HEK293 (cell line): ENCODE results near the gene DNAJC7.

Experiments used
- FEZF1 ChIP-seq: fragments of 450-650 bp; formaldehyde crosslinking; IDR thresholded peaks from 2 replicates; pipeline ENCODE4 v1.5.1; 2016; ENCODE audit warnings: missing biosample characterization, missing genetic modification characterization
- GLIS1 ChIP-seq: fragments of 450-650 bp; formaldehyde crosslinking; IDR thresholded peaks from 2 replicates; pipeline ENCODE4 v1.5.1; 2016; ENCODE audit warnings: missing biosample characterization, missing genetic modification characterization
- OSR2 ChIP-seq: fragments of 450-650 bp; formaldehyde crosslinking; IDR thresholded peaks from 2 replicates; pipeline ENCODE4 v1.5.1; 2016; ENCODE audit warnings: missing biosample characterization, missing genetic modification characterization
- PATZ1 ChIP-seq: fragments of 450-650 bp; formaldehyde crosslinking; IDR thresholded peaks from 2 replicates; pipeline ENCODE4 v1.5.1; 2016; ENCODE audit warnings: missing biosample characterization, missing genetic modification characterization
- PRDM6 ChIP-seq: fragments of 450-650 bp; formaldehyde crosslinking; IDR thresholded peaks from 2 replicates; pipeline ENCODE4 v1.5.1; 2017; ENCODE audit warnings: missing biosample characterization, missing genetic modification characterization
- SP7 ChIP-seq: fragments of 450-650 bp; formaldehyde crosslinking; IDR thresholded peaks from 2 replicates; pipeline ENCODE4 v1.5.1; 2016; ENCODE audit warnings: missing biosample characterization, missing genetic modification characterization
- TRIM28 ChIP-seq: IDR thresholded peaks from 2 replicates; pipeline ENCODE4 v1.6.1; 2011; ENCODE audit warnings: low read length, control low read depth, borderline replicate concordance
- ZBTB48 ChIP-seq: fragments of 450-650 bp; formaldehyde crosslinking; IDR thresholded peaks from 2 replicates; pipeline ENCODE4 v1.5.1; 2016; ENCODE audit warnings: missing biosample characterization, missing genetic modification characterization
- ZEB2 ChIP-seq: fragments of 450-650 bp; formaldehyde crosslinking; IDR thresholded peaks from 2 replicates; pipeline ENCODE4 v1.5.1; 2016; ENCODE audit warnings: missing biosample characterization, missing genetic modification characterization
- ZFP3 ChIP-seq: fragments of 450-650 bp; formaldehyde crosslinking; IDR thresholded peaks from 2 replicates; pipeline ENCODE4 v1.5.1; 2016; ENCODE audit warnings: low read depth, missing biosample characterization, missing genetic modification characterization
- ZFP37 ChIP-seq: fragments of 450-650 bp; formaldehyde crosslinking; IDR thresholded peaks from 2 replicates; pipeline ENCODE4 v1.5.1; 2016; ENCODE audit warnings: missing biosample characterization, missing genetic modification characterization
- ZNF140 ChIP-seq: fragments of 450-650 bp; formaldehyde crosslinking; IDR thresholded peaks from 2 replicates; pipeline ENCODE4 v1.5.1; 2016; ENCODE audit warnings: missing biosample characterization, missing genetic modification characterization
- ZNF157 ChIP-seq: fragments of 450-650 bp; formaldehyde crosslinking; IDR thresholded peaks from 2 replicates; pipeline ENCODE4 v1.5.1; 2016; ENCODE audit warnings: missing biosample characterization, missing genetic modification characterization
- ZNF311 ChIP-seq: fragments of 450-650 bp; formaldehyde crosslinking; IDR thresholded peaks from 2 replicates; pipeline ENCODE4 v1.5.1; 2017; ENCODE audit warnings: missing biosample characterization, missing genetic modification characterization, borderline replicate concordance
- ZNF350 ChIP-seq: fragments of 450-650 bp; formaldehyde crosslinking; IDR thresholded peaks from 2 replicates; pipeline ENCODE4 v1.5.0; 2017; ENCODE audit warnings: missing biosample characterization, mild to moderate bottlenecking, missing genetic modification characterization
- ZNF366 ChIP-seq: fragments of 450-650 bp; formaldehyde crosslinking; conservative IDR thresholded peaks from 2 replicates; pipeline ENCODE4 v1.5.1; 2016; ENCODE audit warnings: missing biosample characterization, missing genetic modification characterization
- ZNF571 ChIP-seq: fragments of 450-650 bp; formaldehyde crosslinking; IDR thresholded peaks from 2 replicates; pipeline ENCODE4 v1.5.0; 2017; ENCODE audit warnings: missing biosample characterization, missing genetic modification characterization
- ZNF585B ChIP-seq: fragments of 450-650 bp; formaldehyde crosslinking; IDR thresholded peaks from 2 replicates; pipeline ENCODE4 v1.5.1; 2016; ENCODE audit warnings: missing biosample characterization, missing genetic modification characterization
- ZNF596 ChIP-seq: fragments of 450-650 bp; IDR thresholded peaks from 2 replicates; pipeline ENCODE4 v1.5.0; 2018; ENCODE audit warnings: missing biosample characterization, mild to moderate bottlenecking, missing genetic modification characterization, moderate library complexity
- ZNF707 ChIP-seq: fragments of 450-650 bp; formaldehyde crosslinking; IDR thresholded peaks from 2 replicates; pipeline ENCODE4 v1.5.1; 2016; ENCODE audit warnings: missing biosample characterization, missing genetic modification characterization
- ZNF791 ChIP-seq: fragments of 450-650 bp; formaldehyde crosslinking; IDR thresholded peaks from 2 replicates; pipeline ENCODE4 v1.5.1; 2016; ENCODE audit warnings: missing biosample characterization, missing genetic modification characterization
- ZNF830 ChIP-seq: fragments of 450-650 bp; IDR thresholded peaks from 2 replicates; pipeline ENCODE4 v1.5.0; 2018; ENCODE audit warnings: missing biosample characterization, missing genetic modification characterization, low read depth, mild to moderate bottlenecking, moderate library complexity
- ZSCAN30 ChIP-seq: fragments of 450-650 bp; IDR thresholded peaks from 2 replicates; pipeline ENCODE4 v1.5.1; 2018; ENCODE audit warnings: missing biosample characterization, mild to moderate bottlenecking, missing genetic modification characterization, moderate library complexity
- TF ChIP-seq, protein P1 (sequence below): fragments of 450-650 bp; formaldehyde crosslinking; IDR thresholded peaks from 2 replicates; pipeline ENCODE4 v1.5.1; 2016; ENCODE audit warnings: missing biosample characterization, missing genetic modification characterization, borderline replicate concordance
- TF ChIP-seq, protein P2 (sequence below): fragments of 450-650 bp; formaldehyde crosslinking; IDR thresholded peaks from 2 replicates; pipeline ENCODE4 v1.5.1; 2016; ENCODE audit warnings: missing biosample characterization, missing genetic modification characterization
- TF ChIP-seq, protein P3 (sequence below): fragments of 450-650 bp; formaldehyde crosslinking; IDR thresholded peaks from 2 replicates; pipeline ENCODE4 v1.5.1; 2016; ENCODE audit warnings: missing biosample characterization, missing genetic modification characterization
- TF ChIP-seq, protein P4 (sequence below): fragments of 450-650 bp; formaldehyde crosslinking; IDR thresholded peaks from 2 replicates; pipeline ENCODE4 v1.5.1; 2016; ENCODE audit warnings: missing biosample characterization, missing genetic modification characterization

Gene DNAJC7

DNA sequence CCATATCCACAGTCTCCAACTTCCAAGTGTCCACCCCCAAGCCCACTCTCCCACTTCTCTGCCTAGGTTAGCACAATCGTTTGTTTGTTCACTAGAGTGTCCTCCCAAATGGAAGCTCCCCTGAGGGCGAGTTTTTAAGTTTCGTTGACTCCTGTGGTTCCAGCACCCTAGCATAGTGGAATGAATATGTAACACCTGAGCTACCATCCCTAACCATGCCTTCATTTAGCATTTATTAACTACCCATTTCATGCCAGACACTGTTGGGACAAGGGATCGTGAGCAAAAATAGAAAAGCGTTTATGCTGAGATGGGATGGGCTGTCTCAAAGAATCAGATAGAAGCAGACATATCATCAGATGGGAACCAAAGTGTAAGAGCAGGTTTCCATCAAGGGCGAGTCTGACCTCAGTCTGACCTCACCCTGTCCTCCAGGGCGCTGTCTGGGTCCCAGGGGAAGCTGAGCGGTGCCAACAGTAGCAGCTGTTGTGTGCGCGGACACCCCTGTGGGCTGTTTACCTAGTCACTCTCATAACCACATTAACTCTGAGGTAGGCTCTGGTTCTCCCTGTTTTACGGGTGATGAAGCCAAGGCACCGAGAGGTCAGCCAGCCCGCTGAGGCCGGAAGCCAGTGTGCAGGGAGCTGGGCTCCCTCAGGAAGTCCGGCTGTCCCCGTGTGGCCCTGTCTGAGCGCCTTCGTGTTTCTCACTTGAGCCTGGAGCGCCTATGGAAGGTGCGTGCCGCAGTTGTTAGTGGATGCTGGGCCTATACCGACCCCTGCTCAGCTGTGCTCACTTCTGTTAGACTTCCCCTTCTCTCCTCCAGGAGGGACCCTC lies 44.5 kb downstream of the DNAJC7 start (continued):
- TF ChIP-seq, protein P1, sequence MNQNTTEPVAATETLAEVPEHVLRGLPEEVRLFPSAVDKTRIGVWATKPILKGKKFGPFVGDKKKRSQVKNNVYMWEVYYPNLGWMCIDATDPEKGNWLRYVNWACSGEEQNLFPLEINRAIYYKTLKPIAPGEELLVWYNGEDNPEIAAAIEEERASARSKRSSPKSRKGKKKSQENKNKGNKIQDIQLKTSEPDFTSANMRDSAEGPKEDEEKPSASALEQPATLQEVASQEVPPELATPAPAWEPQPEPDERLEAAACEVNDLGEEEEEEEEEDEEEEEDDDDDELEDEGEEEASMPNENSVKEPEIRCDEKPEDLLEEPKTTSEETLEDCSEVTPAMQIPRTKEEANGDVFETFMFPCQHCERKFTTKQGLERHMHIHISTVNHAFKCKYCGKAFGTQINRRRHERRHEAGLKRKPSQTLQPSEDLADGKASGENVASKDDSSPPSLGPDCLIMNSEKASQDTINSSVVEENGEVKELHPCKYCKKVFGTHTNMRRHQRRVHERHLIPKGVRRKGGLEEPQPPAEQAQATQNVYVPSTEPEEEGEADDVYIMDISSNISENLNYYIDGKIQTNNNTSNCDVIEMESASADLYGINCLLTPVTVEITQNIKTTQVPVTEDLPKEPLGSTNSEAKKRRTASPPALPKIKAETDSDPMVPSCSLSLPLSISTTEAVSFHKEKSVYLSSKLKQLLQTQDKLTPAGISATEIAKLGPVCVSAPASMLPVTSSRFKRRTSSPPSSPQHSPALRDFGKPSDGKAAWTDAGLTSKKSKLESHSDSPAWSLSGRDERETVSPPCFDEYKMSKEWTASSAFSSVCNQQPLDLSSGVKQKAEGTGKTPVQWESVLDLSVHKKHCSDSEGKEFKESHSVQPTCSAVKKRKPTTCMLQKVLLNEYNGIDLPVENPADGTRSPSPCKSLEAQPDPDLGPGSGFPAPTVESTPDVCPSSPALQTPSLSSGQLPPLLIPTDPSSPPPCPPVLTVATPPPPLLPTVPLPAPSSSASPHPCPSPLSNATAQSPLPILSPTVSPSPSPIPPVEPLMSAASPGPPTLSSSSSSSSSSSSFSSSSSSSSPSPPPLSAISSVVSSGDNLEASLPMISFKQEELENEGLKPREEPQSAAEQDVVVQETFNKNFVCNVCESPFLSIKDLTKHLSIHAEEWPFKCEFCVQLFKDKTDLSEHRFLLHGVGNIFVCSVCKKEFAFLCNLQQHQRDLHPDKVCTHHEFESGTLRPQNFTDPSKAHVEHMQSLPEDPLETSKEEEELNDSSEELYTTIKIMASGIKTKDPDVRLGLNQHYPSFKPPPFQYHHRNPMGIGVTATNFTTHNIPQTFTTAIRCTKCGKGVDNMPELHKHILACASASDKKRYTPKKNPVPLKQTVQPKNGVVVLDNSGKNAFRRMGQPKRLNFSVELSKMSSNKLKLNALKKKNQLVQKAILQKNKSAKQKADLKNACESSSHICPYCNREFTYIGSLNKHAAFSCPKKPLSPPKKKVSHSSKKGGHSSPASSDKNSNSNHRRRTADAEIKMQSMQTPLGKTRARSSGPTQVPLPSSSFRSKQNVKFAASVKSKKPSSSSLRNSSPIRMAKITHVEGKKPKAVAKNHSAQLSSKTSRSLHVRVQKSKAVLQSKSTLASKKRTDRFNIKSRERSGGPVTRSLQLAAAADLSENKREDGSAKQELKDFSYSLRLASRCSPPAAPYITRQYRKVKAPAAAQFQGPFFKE = no peak
- TF ChIP-seq, protein P2, sequence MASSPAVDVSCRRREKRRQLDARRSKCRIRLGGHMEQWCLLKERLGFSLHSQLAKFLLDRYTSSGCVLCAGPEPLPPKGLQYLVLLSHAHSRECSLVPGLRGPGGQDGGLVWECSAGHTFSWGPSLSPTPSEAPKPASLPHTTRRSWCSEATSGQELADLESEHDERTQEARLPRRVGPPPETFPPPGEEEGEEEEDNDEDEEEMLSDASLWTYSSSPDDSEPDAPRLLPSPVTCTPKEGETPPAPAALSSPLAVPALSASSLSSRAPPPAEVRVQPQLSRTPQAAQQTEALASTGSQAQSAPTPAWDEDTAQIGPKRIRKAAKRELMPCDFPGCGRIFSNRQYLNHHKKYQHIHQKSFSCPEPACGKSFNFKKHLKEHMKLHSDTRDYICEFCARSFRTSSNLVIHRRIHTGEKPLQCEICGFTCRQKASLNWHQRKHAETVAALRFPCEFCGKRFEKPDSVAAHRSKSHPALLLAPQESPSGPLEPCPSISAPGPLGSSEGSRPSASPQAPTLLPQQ (tag by site-specific recombination) = no peak
- no peak for TF ChIP-seq ZNF350 (tag by site-specific recombination)
- TF ChIP-seq ZBTB48 (tag by site-specific recombination) = peak; percentile 15; the same call in 1 of the 2 replicates
- TF ChIP-seq TRIM28 = no peak
- no peak for TF ChIP-seq PATZ1
- peak; percentile 66 for TF ChIP-seq OSR2 (tag by site-specific recombination)
- TF ChIP-seq ZNF140 = no peak
- TF ChIP-seq ZNF830 (tag by site-specific recombination) = no peak
- TF ChIP-seq, protein P3, sequence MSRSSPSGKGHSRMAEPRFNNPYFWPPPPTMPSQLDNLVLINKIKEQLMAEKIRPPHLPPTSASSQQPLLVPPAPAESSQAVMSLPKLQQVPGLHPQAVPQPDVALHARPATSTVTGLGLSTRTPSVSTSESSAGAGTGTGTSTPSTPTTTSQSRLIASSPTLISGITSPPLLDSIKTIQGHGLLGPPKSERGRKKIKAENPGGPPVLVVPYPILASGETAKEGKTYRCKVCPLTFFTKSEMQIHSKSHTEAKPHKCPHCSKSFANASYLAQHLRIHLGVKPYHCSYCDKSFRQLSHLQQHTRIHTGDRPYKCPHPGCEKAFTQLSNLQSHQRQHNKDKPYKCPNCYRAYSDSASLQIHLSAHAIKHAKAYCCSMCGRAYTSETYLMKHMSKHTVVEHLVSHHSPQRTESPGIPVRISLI (tag by site-specific recombination) = no peak
- TF ChIP-seq ZFP37 (tag by site-specific recombination) = no peak
- no peak for TF ChIP-seq ZNF596 (tag by site-specific recombination)
- no peak for TF ChIP-seq FEZF1 (tag by site-specific recombination)
- no peak for TF ChIP-seq ZNF585B
- no peak for TF ChIP-seq ZEB2 (tag by site-specific recombination)
- no peak for TF ChIP-seq SP7 (tag by site-specific recombination)
- no peak for TF ChIP-seq ZNF157 (tag by site-specific recombination)
- no peak for TF ChIP-seq ZSCAN30 (tag by site-specific recombination)
- TF ChIP-seq ZNF707 (tag by site-specific recombination) = no peak
- TF ChIP-seq GLIS1 (tag by site-specific recombination) = peak; percentile 47
- TF ChIP-seq ZNF571 (tag by site-specific recombination) = no peak
- TF ChIP-seq, protein P4, sequence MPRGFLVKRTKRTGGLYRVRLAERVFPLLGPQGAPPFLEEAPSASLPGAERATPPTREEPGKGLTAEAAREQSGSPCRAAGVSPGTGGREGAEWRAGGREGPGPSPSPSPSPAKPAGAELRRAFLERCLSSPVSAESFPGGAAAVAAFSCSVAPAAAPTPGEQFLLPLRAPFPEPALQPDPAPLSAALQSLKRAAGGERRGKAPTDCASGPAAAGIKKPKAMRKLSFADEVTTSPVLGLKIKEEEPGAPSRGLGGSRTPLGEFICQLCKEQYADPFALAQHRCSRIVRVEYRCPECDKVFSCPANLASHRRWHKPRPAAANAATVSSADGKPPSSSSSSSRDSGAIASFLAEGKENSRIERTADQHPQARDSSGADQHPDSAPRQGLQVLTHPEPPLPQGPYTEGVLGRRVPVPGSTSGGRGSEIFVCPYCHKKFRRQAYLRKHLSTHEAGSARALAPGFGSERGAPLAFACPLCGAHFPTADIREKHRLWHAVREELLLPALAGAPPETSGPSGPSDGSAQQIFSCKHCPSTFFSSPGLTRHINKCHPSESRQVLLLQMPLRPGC = no peak
- no peak for TF ChIP-seq PRDM6 (tag by site-specific recombination)
- no peak for TF ChIP-seq ZFP3 (tag by site-specific recombination)
- no peak for TF ChIP-seq ZNF791 (tag by site-specific recombination)
- no peak for TF ChIP-seq ZNF311
- no peak for TF ChIP-seq ZNF366
